ENCODE measurements around the gene MUTYH.
"Not testable (repeated sequence)": the region's sequence is repeated elsewhere in the genome, so short reads cannot be mapped to it uniquely, and the experiment has no call there.

MUTYH gene

GRCh38 chr1:45317166-45317565, 23.1 kb downstream of the MUTYH start:
- no peak for FAIRE-seq

DNA sequence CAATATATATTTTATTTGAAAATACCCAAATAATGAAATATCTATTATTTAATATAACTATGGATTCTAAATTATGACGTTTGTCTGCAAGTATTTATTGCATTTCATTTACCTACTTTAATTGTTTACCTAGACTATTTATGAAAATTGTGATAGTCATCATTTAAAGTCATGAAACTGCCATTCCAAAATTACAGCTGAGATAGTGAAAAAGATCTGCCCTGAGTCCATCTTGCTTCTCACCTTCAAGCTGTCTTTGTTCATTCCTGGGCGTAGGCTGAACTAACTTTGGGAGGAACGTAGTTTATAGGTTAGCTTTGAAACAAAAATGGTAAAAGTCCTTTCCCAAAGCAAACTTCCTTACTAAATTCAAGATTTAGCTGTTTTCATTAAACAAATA, 26.0 kb downstream of the MUTYH start:
- peak; percentile 72 for FAIRE-seq

DNA sequence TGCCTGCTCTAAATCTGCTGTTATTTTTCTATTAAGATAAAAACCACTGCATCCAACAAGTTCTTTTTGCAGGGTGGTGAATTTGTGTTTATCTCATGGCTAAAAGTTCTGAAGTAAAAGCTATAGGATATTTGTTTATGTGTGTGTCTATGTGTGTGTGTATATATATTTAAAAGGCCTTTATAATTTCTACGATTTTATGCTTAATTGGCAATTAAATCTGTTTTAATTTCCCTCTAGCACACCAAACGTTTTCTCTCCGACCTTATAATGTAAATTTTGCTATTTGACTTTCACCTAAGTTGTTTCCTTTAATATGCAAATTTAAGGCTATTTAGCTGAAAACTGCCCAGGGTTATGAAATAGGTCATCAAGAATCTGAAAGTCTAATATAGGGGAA, 33.3 kb downstream of the MUTYH start:
- FAIRE-seq: no peak

GRCh38 chr1:45306319-45306718, 33.9 kb downstream of the MUTYH start:
- FAIRE-seq: no peak

DNA sequence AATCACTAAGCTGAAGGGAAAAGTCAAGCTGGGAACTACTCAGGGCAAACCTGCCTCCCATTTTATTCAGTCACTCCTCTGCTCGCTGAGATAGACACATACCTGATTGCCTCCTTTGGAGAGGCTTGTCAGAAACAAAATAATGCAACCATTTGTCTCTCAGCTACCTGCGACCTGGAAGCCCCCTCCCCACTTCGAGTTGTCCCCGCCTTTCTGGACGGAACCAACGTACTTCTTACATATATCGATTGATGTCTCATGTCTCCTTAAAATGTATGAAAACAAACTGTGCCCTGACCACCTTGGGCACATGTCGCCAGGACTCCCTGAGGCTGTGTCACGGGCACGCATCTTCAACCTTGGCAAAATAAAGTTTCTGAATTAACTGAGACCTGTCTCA, 35.0 kb downstream of the MUTYH start:
- FAIRE-seq: no peak

DNA sequence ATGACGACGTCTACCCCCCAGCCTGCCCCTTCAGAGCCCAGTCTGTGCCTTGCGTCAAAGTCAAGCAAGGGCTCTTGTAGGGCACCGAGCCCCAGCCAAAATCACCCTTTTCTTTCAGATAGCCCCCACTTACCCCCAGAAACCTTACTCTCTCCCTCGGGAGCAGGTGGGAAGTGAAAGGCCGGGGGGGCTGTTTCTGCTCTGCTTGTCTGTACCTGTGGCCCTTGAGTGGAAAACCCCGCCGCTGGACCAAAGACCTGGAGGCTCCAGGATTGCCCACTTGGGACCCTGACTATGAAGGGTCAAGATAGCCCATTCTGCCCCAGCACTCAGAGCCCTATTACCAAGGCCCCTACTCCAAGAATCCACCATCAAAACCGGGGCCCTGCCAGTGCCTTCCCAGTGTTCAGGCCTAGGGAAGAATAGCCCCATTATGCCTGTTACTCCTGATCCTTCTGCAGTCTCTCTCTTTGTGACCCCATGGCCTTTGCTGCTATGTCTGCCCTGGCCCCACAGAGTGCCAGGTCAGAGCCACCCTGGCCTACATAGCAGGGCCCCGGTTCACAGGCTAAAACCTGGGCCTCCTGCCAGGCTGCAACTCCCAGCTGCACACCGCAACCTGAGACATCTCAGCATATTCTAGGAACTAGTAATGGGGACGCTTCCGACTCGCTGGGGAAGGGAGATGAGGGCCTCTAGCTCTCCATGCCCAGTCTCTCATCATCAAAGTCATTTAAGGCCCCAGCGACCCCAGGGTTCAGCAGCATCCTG, 35.7 kb downstream of the MUTYH start:
- FAIRE-seq: no peak

DNA sequence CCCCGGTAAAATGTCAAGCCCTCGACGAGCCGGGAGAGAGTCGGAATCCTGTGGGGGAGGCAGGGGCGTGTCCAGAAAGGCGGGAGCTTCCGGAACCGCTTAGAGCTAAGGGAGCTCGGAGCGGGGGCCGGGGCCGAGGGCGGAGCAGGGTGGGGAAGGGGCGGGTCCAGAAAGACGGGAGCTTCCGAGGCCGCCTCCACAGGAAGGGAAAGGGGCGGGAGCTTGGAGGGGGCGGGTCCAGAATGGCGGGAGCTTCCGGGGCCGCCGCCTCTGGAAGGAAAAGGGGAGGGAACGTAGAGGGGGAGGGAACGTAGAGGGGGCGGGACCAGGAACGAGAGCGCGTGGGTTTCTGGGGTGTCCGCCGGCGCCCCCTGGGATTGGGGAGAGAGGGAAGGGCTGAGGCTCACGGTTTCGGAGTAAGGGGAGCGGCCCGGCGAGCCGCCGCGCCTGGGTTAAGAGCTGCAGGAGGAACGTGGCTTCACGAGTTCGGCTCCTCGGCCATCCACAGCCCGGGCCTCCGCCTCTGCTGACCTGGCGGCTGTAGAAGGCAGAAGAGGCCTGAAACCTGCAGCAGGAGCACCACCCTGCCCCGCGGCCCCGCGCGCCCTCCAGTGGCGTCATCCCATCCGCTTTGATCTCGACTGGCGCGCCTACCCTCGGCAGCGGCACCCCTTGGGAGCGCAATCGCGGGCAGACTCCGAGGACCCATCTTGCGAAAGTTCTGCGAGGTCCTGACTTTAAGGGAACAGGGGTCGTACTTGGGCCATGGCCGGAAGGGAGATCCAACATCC, 36.5 kb downstream of the MUTYH start:
- peak; percentile 52 for FAIRE-seq

DNA sequence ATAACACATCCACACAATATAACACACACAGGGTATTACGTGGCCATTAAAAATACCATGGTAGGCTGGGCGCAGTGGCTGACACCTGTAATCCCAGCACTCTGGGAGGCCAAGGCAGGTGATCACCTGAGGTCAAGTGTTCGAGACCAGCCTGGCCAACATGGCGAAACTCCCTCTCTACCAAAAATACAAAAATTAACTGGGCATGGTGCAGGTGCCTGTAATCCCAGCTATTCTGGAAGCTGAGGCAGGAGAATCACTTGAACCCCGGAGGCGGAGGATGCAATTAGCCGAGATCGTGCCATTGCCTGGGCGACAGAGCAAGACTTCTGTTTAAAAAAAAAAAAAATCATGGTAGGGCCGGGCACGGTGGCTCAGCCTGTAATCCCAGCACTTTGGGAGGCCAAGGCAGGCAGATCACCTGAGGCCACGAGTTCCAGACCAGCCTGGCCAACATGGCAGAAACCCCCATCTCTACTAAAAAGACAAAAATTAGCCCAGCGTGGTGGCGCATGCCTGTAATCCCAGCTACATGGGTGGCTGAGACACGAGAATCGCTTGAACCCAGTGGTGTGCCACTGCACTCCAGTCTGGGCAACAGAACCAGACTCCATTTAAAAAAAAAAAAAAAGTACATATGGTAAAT, 37.6 kb downstream of the MUTYH start:
- FAIRE-seq: no peak

DNA sequence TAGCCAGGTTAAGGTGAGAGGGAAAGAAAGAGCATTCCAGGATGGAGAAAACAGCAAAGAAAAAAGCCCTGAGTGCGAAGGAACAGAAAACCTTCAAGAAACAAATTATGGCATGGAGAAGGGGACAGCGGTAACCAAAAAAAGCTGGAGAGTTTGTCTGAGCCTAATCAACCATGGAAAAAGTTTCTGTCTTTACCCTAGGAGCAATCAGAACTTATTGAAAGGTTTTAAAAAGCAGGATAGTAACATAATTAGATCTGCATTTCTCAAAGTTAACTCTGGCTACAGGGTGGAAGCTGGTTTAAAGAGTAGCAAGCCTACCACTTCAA, 39.6 kb downstream of the MUTYH start:
- no peak for FAIRE-seq

DNA sequence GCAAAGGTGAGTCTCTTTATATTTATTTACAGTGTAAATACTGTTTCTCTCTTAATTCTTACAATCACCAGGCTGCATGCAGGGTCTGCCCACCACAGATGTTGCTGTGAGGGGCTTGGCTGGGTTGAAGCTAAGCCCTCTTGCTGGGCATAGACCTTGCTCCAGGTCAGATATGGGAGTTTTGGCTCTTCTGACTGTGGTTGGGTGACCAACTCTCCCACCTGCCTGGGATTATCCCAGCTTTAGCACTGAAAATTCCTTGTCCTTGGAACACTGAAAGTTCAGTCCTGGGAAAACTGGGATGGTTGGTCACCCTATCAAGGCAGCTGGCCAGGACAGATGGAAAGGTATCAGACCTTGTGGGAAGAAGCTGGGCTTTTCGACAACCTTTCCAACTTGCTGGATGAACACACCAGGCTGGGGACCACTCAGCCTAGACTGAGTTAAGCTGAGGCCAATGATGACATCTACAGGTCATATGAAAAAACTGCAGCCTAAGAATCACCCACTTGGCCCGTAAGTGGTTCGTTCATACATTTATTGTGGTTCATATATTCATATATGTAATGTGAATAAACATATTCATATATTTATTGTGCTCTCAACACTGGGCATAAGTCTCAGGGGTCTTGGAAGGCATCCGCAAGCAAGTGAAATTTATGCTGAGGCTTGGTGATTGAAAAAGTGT, 40.1 kb downstream of the MUTYH start:
- peak; percentile 93 for FAIRE-seq

- FAIRE-seq: no peak
Measured at GRCh38 chr1:45299296-45299695, 40.9 kb downstream of the MUTYH start.

- FAIRE-seq: no peak
Measured at GRCh38 chr1:45297666-45298356, 42.4 kb downstream of the MUTYH start.

DNA sequence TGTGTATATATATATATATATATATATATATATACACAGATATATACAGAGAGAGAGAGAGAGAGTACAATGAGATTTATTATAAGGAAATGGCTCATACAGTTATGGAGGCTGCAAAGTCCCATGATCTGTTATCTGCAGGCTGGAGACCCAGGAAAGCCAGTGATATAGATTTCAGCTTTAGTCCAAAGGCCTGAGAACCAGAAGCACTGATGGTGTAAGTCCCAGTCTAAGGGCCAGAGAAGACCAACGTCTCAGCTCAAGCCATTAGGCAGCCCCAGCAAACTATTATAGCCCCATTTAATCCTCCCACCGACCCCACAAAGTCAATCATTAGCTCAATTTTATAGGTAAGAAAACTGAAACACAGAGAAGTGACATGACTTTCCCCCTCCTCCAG, 48.5 kb downstream of the MUTYH start:
- FAIRE-seq: no peak

DNA sequence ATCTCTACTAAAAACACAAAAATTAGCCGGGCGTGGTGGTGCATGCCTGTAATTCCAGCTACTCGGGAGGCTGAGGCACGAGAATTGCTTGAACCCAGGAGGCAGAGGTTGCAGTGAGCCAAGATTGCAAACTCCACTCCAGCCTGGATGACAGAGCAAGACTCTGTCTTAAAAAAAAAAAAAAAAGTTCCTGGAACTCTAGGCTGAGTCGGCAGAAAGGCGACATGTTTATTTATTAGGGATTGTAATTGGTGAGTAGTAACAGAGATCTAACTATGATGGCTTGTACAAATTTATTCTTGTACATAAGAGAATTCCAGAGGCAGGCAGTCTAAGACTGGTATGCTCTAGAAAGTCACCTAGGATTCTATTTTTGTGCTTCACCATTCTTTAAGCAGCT, 49.2 kb downstream of the MUTYH start:
- FAIRE-seq: not testable (repeated sequence)

DNA sequence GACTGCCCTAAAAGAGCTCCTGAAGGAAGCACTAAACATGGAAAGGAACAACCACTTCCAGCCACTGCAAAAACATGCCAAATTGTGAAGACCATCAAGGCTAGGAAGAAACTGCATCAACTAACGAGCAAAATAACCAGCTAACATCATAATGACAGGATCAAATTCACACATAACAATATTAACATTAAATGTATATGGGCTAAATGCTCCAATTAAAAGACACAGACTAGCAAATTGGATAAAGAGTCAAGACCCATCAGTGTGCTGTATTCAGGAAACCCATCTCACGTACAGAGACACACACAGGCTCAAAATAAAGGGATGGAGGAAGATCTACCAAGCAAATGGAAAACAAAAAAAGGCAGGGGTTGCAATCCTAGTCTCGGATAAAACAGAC, 53.7 kb downstream of the MUTYH start:
- not testable (repeated sequence) for FAIRE-seq

- not testable (repeated sequence) for FAIRE-seq
Measured at GRCh38 chr1:45284858-45285257, 55.4 kb downstream of the MUTYH start.

DNA sequence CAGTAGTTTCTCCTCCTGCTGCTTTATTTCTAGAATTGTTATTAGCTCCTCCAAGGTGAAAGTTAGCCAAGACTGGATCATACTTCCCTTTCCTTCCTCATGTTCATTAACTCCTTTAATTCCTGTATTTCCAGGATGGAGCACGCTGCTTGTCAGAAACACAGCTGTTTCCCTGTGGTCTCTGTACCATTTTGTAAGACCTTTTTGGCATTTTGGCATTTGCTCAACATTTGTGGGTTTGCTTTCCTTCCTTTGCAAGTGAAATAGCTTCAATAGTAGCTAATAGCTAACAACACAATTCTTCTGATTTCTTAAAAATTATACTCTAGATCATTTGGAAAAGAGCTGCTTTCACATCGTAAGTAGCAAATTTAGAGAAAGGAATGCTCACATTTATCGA, 57.9 kb downstream of the MUTYH start:
- FAIRE-seq: no peak
